ENCODE results near the gene CFAP90. TPM values are rescaled to one million over a fixed set of nuclear protein-coding genes. Genes with fewer than 3 reads are reported as not detected.

Gene CFAP90
- polyA plus RNA-seq, 2 of the 4 experiments (the other 2 are of a cell fraction) = 0.17 to 0.25 TPM

GRCh38 chr5:7876867-7877266 is 25.9 kb upstream of the CFAP90 start:
- TF ChIP-seq FOSL2 (IDR thresholded peaks at IDR 0.05) (no peak), FOSL2 (CRISPR knock-in tag; IDR thresholded peaks at IDR 0.05) (peak; percentile 26; the same call in 1 of the 2 replicates), PBX3 (IDR thresholded peaks at IDR 0.05) (no peak)
- no peak for DNase-seq (ENCODE audit: low read depth in 1 of 2, low spot score in 1 of 2)

DNA sequence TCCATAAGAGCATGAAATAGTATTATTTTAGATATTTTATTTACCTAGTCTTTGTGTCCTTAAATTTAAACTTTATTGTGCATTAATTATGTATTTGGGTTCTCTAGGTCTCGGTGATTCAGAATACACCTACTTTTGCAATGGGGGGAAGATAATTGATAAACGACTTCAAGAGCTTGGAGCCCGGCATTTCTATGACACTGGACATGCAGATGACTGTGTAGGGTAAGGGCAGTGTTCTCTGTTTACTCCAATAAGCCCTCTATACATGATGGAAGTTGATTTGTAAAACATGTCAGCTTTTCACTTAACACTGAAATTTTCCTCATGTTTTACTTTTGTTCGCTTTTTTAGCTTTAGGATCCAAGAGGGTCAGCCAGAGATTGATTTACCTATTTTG is 24.2 kb upstream of the CFAP90 start:
- ChIA-PET POLR2A (no interaction called here), CTCF (interaction anchor here (1.0 kb wide), 1 partner anchor 11 kb away, joined by 4 read pairs; no protein-coding TSS in a partner anchor)
- no peak overlapping the region for H3K27ac ChIP-seq
- no peak overlapping the region for H3K4me3 ChIP-seq
- WGBS (ENCODE audit: missing lambda C conversion rate) = 95% methylated on average over 4 of the region's 4 CpGs
- no peak for FAIRE-seq
- DNase-seq (ENCODE audit: low read depth in 1 of 2, low spot score in 1 of 2) = no peak
- no peak overlapping the region for H3K4me2 ChIP-seq
- no peak for ATAC-seq
- H3K9me3 ChIP-seq = no peaks in the 10 kb centered on the region
- H3K4me1 ChIP-seq = peaks cover 55% of the 10 kb centered on the region
- TF ChIP-seq HOXB5 (CRISPR knock-in tag; IDR thresholded peaks at IDR 0.05) (no peak), CTCF (IDR thresholded peaks at IDR 0.05) (no peak), ZC3H11A (IDR thresholded peaks at IDR 0.05) (no peak), HOXA7 (CRISPR knock-in tag; IDR thresholded peaks at IDR 0.05) (no peak), BHLHE40 (IDR thresholded peaks at IDR 0.05; ENCODE audit: low read depth, low read length) (no peak), PHF8 (IDR thresholded peaks at IDR 0.05; ENCODE audit: borderline replicate concordance, low read depth) (no peak), RAD21 (conservative IDR thresholded peaks at IDR 0.05 in 1 of 2, IDR thresholded peaks at IDR 0.05 in 1 of 2) (no peak), MAFK (IDR thresholded peaks at IDR 0.05; ENCODE audit: partially characterized antibody) (no peak), POLR2AphosphoS2 (conservative IDR thresholded peaks at IDR 0.05; ENCODE audit: low read length) (no peak), TFCP2L1 (CRISPR knock-in tag; IDR thresholded peaks at IDR 0.05) (no peak), ESRRA (IDR thresholded peaks at IDR 0.05; ENCODE audit: borderline replicate concordance, low read length) (no peak), JUN (IDR thresholded peaks at IDR 0.05) (no peak), ZNF302 (CRISPR knock-in tag; IDR thresholded peaks at IDR 0.05) (no peak), FOSB (CRISPR knock-in tag; IDR thresholded peaks at IDR 0.05) (no peak), PBX3 (IDR thresholded peaks at IDR 0.05) (no peak), ATOH8 (CRISPR knock-in tag; IDR thresholded peaks at IDR 0.05; ENCODE audit: low read depth) (no peak), HDAC2 (IDR thresholded peaks at IDR 0.05) (no peak), CBX8 (IDR thresholded peaks at IDR 0.05) (no peak)

More at GRCh38 chr5:7876867-7877266, 25.9 kb upstream of the CFAP90 start:
- H3K4me1 ChIP-seq = peaks cover 48% of the 10 kb centered on the region
- ChIA-PET POLR2A (no interaction called here), CTCF (interaction anchor here (0.8 to 3.6 kb wide), 2 partner anchors 10 to 131 kb away, joined by 3 to 19 read pairs; no protein-coding TSS in a partner anchor)
- FAIRE-seq (no peak), ATAC-seq (no peak)
- no peaks in the 10 kb centered on the region for H3K9me3 ChIP-seq
- H3K4me2 ChIP-seq = peak overlapping the region; percentile 91
- no peak overlapping the region for H3K4me3 ChIP-seq
- H3K27ac ChIP-seq = peak overlapping the region in 1 of 2 experiments; percentile 64; a peak in 4 of 6 replicates
- 25% methylated on average over 3 of the region's 3 CpGs for WGBS (ENCODE audit: missing lambda C conversion rate)

DNA sequence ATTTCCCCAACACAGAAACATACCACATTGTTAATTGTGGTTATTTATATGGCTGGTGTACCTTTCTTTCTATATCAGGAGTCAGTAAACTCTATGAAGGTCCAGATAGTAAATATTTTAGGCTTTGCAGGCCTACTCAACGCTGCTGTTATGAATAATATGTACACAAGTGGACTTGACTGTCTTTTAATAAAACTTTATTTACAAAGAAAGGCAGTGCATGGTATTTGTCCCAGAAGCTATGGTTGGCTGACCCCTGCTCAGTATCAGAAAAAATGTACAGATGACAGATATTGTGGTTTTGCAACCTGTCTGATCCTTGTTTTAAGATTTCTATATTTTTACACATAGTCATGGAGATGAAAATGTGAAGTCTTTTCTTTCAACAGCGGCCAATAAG is 23.7 kb upstream of the CFAP90 start:
- Histone ChIP-seq H3K9me3 (no peaks in the 10 kb centered on the region), H3K27ac (no peak overlapping the region), H3K4me3 (no peak overlapping the region), H3K4me1 (peaks cover 53% of the 10 kb centered on the region), H3K4me2 (no peak overlapping the region)
- ATAC-seq (no peak), FAIRE-seq (no peak), DNase-seq (ENCODE audit: low read depth in 1 of 2, low spot score in 1 of 2) (no peak)
- ChIA-PET CTCF (interaction anchor here (0.6 to 1.0 kb wide), 2 partner anchors 12 to 1110 kb away, joined by 4 read pairs; no protein-coding TSS in a partner anchor), POLR2A (no interaction called here)
- no peak for TF ChIP-seq BHLHE40 (IDR thresholded peaks at IDR 0.05; ENCODE audit: low read depth, low read length)
- TF ChIP-seq SMC3 (IDR thresholded peaks at IDR 0.05) = no peak
- TF ChIP-seq CHD4 (IDR thresholded peaks at IDR 0.05; ENCODE audit: borderline replicate concordance) = no peak
- no peak for TF ChIP-seq HOXA7 (CRISPR knock-in tag; IDR thresholded peaks at IDR 0.05)
- TF ChIP-seq POLR2AphosphoS2 (conservative IDR thresholded peaks at IDR 0.05; ENCODE audit: low read length) = no peak
- WGBS (ENCODE audit: missing lambda C conversion rate) = 83% methylated on average over 2 of the region's 2 CpGs
